DOHH2 (cell line): Measurements from ENCODE around the gene ARRDC2.
"Not testable (repeated sequence)": the region's sequence is repeated elsewhere in the genome, so short reads cannot be mapped to it uniquely, and the experiment has no call there.

ENCODE experiments used
- CTCF ChIP-seq: fragments of 200-600 bp; sonication (generic); IDR thresholded peaks from one replicate; pipeline ENCODE4 v1.5.1; 2014; ENCODE audit warnings: antibody characterized with exemption, mild to moderate bottlenecking, low read depth, low read length; ENCODE audit not compliant: poor library complexity, severe bottlenecking
- EZH2phosphoT487 ChIP-seq: fragments of 200-600 bp; sonication (generic); IDR thresholded peaks from 2 replicates; pipeline ENCODE4 v1.6.1; 2017; ENCODE audit warnings: borderline replicate concordance, mild to moderate bottlenecking, antibody characterized with exemption, low read length, moderate library complexity, mixed read lengths

GRCh38 chr19:17986569-17986968, 21.4 kb upstream of the ARRDC2 start:
- not testable (repeated sequence) for TF ChIP-seq CTCF, EZH2phosphoT487
